ENCODE data around the gene AKR1C3. TPM values are rescaled to one million over a fixed set of nuclear protein-coding genes. Genes with fewer than 3 reads are reported as not detected.
"Not testable (repeated sequence)": the region's sequence is repeated elsewhere in the genome, so short reads cannot be mapped to it uniquely, and the experiment has no call there.

The AKR1C3 gene
- polyA plus RNA-seq, 3 donors from 2014 or later: 219 to 534 (median 321) TPM

DNA sequence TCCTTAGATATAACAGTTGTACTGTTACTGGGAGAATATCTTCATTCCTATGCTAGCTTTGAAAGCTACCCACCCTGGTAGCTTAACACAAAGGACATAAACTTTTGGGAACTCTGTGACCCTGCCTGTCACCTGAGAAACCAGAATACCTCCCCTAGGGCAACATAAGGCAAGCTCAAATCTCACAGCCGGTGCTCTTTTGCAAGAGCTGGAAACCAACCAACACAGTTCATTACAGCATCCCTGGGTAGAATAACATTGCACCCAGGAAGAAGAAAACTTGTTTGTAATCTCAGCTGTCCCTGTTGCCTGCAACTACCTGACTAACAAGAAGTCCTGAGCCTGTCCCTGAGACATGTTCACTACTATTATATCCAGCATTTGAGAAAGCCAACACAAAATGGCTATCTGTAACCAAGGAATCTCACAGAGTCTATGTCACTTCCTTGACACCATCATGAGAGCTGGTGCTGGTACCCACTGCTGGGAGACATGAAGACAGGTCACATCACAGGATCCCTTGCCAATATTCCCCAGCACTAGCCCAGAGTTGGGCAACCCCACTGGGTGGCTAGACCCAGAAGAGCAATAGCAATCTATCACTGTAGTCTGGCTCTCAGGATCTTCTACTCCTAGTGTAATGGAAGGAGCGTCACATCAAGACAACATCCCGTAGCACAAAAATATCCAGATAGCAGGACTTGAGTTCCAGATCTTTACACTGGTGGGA is 31.3 kb downstream of the AKR1C3 start:
- Mint-ChIP-seq H3K36me3 (peaks cover 13 to 28% (median 26%) of the 10 kb centered on the region in 3 donors), H3K4me1 (no peaks in the 10 kb centered on the region), H3K27me3 (ENCODE audit: low read depth in 3 of 3) (peaks cover 0 to 2% (median 2%) of the 10 kb centered on the region in 3 donors), H3K27ac (no peak overlapping the region), H3K4me3 (no peak overlapping the region), H3K9me3 (peaks cover 5 to 15% (median 8%) of the 10 kb centered on the region in 6 donors)
- DNase-seq: no peak

DNA sequence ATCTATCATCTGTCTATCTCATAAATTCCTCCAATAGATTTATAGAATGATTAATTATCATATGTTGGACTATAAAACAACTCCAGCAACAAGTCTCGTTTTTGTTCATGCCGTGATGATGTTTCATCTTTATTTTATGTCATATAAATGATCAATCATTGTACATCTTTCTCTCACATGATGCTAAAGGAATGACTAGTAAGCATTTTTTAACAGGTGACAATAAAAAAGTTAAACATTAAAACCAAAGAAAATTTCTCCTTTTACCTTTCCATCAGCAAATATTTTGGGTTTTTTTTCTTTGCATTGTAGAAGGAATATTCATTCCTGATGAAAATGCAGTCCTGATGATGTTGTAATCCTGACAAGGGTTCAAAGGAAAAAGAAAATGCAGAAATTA is 41.4 kb downstream of the AKR1C3 start:
- Mint-ChIP-seq H3K9me3 (peaks cover 14 to 39% (median 23%) of the 10 kb centered on the region in 6 donors), H3K4me3 (no peak overlapping the region), H3K27ac (no peak overlapping the region), H3K36me3 (peaks cover 10 to 31% (median 21%) of the 10 kb centered on the region in 3 donors), H3K4me1 (no peaks in the 10 kb centered on the region), H3K27me3 (ENCODE audit: low read depth in 3 of 3) (peaks cover 0 to 5% (median 3%) of the 10 kb centered on the region in 3 donors)
- DNase-seq: no peak

DNA sequence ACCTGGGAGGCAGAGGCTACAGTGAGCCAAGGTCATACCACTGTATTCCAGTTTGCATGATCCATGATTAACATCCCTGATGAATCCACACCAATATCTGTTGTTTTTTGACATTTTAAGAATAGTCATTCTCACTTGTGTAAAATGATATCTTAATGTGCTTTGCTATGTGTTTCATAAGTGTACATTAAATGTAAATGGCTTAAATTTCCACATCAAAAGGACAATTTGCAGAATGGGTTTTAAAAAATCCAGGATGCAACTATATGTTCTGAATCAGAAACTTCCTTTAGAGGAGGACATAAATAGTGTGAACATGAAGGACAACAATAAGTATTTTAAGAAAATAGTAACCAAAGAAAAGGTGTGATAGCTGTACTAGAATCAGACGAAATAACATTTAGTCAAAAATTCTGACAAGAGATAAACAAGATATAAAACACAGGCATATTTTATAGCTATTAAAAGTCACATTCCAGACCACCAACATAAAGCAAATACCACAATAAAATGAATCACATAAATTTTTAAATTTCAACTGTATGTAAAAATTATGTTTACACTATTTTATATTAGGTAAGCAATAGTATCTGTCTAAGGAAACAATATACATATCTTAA is 42.4 kb downstream of the AKR1C3 start:
- H3K27ac Mint-ChIP-seq: no peak overlapping the region
- peaks cover 0 to 5% (median 3%) of the 10 kb centered on the region in 3 donors for H3K27me3 Mint-ChIP-seq (ENCODE audit: low read depth in 3 of 3)
- H3K4me3 Mint-ChIP-seq: no peak overlapping the region
- H3K36me3 Mint-ChIP-seq: peaks cover 6 to 27% (median 21%) of the 10 kb centered on the region in 3 donors
- H3K4me1 Mint-ChIP-seq: no peaks in the 10 kb centered on the region
- peaks cover 14 to 40% (median 23%) of the 10 kb centered on the region in 6 donors for H3K9me3 Mint-ChIP-seq
- DNase-seq: no peak

DNA sequence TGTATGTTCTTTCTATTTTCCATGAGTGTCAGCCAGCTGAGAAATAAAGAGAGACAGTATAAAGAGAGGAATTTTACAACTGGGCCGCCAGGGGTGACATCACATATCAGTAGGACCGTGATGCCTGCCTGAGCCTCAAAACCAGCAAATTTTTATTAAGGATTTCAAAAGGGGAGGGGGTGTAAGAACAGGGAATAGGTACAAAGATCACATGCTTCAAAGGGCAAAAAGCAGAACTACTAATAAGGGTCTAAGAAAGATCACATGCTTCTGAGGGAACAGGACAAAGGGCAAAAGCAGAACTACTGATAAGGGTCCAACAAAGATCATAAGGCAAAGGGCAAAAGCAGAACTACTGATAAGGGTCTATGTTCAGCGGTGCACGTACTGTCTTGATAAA is 43.5 kb downstream of the AKR1C3 start:
- DNase-seq; H3K27me3 Mint-ChIP-seq (ENCODE audit: low read depth in 3 of 3); H3K4me3 Mint-ChIP-seq; H3K27ac Mint-ChIP-seq; H3K4me1 Mint-ChIP-seq: not testable (repeated sequence)
- H3K36me3 Mint-ChIP-seq: peaks cover 6 to 23% (median 18%) of the 10 kb centered on the region in 3 donors
- H3K9me3 Mint-ChIP-seq: peaks cover 14 to 40% (median 23%) of the 10 kb centered on the region in 6 donors

DNA sequence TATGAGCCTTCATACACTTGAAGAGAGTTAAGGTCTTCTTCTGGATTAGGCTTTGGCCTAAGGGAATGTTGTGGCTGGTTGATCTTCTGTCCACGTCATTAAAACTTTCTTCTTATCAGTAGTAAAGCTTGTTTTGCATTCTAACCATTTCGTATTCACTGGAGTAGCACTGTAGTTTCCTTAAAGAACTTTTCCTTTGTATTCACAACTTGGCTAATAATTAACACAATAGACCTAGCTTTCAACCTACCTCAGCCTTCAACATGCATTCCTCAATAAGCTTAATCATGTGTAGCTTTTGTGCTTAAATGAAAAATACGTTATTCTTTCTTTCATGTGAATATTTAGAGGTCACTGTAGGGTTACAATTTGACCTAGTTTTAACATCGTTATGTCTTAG is 48.0 kb downstream of the AKR1C3 start:
- DNase-seq: no peak
- Mint-ChIP-seq H3K4me3 (no peak overlapping the region), H3K4me1 (no peaks in the 10 kb centered on the region), H3K9me3 (peaks cover 8 to 27% (median 12%) of the 10 kb centered on the region in 6 donors), H3K27ac (no peak overlapping the region), H3K27me3 (ENCODE audit: low read depth in 3 of 3) (peaks cover 0 to 3% (median 2%) of the 10 kb centered on the region in 3 donors), H3K36me3 (peaks cover 3 to 15% (median 9%) of the 10 kb centered on the region in 3 donors)

DNA sequence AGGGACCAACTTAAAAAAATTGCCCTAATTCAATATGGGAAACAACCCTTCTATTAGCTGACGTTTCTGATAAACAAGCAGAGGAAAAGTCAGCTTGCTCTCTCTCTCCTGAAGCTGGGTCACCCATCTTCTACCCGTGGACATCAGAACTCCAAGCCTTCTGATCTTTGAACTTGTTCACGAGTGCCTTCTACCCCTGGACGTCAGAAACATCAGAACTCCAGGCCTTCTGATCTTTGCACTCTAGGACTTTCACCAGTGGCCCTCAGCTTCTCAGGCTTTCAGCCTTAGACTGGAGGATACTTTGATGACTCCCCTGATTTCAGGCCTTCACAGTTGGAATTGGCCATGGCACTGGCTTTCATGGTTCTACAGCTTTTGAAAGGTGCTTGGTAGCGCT is 48.9 kb downstream of the AKR1C3 start:
- no peak overlapping the region for H3K4me3 Mint-ChIP-seq
- DNase-seq: no peak

DNA sequence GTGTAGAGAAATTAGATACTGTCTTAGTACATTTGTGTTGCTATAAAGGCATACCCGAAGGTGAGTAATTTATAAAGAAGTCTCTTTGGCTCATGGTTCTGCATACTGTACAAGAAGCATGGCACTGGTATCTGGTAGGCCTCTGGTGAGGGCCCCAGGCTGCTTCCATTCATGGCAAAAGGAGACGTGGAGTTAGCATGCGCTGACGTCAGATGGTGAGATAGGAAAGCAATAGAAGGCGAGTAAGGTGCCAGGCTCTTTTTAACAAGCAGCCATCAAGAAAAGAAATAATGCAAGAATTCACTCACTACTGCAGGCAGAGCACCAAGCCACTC is 52.7 kb downstream of the AKR1C3 start:
- no peak overlapping the region for H3K4me3 Mint-ChIP-seq

More for the DNA sequence above, 48.9 kb downstream of the AKR1C3 start:
- H3K4me1 Mint-ChIP-seq: no peaks in the 10 kb centered on the region
- peaks cover 0 to 3% (median 2%) of the 10 kb centered on the region in 3 donors for H3K27me3 Mint-ChIP-seq (ENCODE audit: low read depth in 3 of 3)
- no peak overlapping the region for H3K27ac Mint-ChIP-seq
- peaks cover 0 to 18% (median 4%) of the 10 kb centered on the region in 6 donors for H3K9me3 Mint-ChIP-seq
- H3K36me3 Mint-ChIP-seq: peaks cover 0 to 7% (median 3%) of the 10 kb centered on the region in 3 donors

DNA sequence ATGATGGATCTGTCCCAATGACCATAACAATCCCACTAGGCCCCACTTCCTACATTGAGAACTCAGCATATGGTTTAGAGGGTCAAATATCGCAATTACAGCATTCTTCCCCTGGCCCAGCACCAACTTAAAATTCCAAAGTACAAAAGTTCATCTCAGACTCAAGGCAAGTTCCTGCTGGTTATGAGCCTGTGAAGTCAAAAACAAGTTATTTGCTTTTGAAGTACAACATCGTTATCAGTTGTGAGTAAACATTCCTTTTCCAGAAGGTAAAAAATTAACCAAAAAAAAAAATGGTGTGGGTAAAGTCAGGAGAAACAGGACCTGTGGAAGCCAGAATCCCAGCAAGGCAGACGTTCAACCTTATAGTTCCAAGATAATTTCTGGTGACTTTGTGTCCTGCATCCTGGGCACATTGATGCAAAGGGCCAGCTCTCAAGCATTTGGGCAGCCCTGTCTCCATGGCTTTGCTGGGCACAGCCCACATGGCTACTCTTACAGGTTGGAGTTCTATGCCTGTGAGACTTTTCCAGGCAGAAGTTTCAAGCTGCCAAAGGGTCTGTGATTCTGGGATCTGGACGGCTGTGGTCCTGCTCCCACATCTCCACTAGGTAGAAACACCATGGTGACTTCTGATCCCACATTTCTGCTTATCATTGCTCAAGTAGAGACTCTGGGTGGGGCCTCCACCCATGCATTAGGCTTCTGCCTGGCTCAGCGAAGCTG is 53.2 kb downstream of the AKR1C3 start:
- Mint-ChIP-seq H3K36me3 (peaks cover 0 to 8% (median 0%) of the 10 kb centered on the region in 3 donors), H3K27ac (no peak overlapping the region), H3K27me3 (ENCODE audit: low read depth in 3 of 3) (no peaks in the 10 kb centered on the region), H3K9me3 (peaks cover 0 to 7% (median 2%) of the 10 kb centered on the region in 6 donors), H3K4me3 (no peak overlapping the region), H3K4me1 (no peaks in the 10 kb centered on the region)
- DNase-seq: no peak

More for the DNA sequence above, 52.7 kb downstream of the AKR1C3 start:
- no peaks in the 10 kb centered on the region for H3K4me1 Mint-ChIP-seq
- H3K27ac Mint-ChIP-seq: no peak overlapping the region
- no peak for DNase-seq
- no peaks in the 10 kb centered on the region for H3K27me3 Mint-ChIP-seq (ENCODE audit: low read depth in 3 of 3)
- H3K9me3 Mint-ChIP-seq: peaks cover 0 to 7% (median 2%) of the 10 kb centered on the region in 6 donors
- peaks cover 0 to 8% (median 0%) of the 10 kb centered on the region in 3 donors for H3K36me3 Mint-ChIP-seq

DNA sequence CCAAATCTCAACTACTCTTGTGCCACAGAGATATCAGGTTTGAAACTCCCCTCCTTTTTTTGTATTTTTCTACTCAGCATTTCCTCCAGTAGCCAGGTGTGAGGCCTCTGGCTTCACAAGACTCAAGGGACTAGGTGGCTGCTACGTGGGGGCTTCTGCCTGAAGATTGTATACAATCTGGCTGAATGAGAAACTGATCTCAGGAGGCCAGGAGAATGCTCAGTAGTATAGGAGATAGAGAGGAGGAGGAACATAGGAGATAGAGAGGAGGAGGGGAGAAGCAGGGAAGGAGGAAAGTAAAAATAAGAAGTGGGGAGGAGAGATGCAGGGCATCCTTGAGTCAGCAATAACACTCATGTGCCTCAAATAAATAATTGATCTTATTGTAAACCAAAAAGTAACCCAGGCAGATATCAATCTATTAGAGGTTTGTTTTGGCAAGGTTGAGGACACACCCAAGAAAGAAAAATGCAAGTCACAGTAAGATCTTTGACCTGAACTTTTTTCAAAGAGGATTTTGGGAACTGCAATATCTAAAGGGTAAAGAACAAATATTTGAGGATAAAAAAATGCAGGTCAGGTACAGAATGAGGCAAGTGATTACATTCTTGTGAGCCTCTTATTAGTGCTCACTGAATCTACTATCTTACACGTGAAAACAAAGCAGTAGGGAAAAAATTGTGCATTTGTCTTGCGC is 53.9 kb downstream of the AKR1C3 start:
- Mint-ChIP-seq H3K4me1 (no peaks in the 10 kb centered on the region), H3K27ac (no peak overlapping the region), H3K4me3 (no peak overlapping the region), H3K27me3 (ENCODE audit: low read depth in 3 of 3) (no peaks in the 10 kb centered on the region), H3K9me3 (peaks cover 0 to 7% (median 2%) of the 10 kb centered on the region in 6 donors), H3K36me3 (peaks cover 0 to 12% (median 2%) of the 10 kb centered on the region in 3 donors)
- DNase-seq: no peak

DNA sequence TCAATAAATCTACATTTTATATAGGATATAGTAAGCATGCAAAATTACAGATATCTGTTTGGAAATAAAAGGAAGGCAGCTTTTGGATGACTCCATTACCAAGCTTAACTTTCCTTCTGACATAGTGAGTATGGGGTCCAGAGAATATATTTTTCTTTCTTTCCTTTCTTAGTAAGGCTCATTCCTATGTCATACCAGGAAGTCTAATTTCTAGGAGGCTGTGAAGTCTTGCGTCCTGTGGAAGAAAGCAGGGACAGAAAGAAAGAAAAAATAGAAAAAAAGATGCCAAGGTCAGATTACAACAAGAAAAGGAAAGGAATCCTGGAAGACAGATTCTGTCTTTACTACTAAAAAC is 54.4 kb downstream of the AKR1C3 start:
- Mint-ChIP-seq H3K27me3 (ENCODE audit: low read depth in 3 of 3) (no peaks in the 10 kb centered on the region), H3K4me1 (no peaks in the 10 kb centered on the region), H3K36me3 (peaks cover 5 to 16% (median 6%) of the 10 kb centered on the region in 3 donors), H3K9me3 (peaks cover 0 to 7% (median 2%) of the 10 kb centered on the region in 6 donors), H3K4me3 (no peak overlapping the region), H3K27ac (no peak overlapping the region)
- DNase-seq: no peak

DNA sequence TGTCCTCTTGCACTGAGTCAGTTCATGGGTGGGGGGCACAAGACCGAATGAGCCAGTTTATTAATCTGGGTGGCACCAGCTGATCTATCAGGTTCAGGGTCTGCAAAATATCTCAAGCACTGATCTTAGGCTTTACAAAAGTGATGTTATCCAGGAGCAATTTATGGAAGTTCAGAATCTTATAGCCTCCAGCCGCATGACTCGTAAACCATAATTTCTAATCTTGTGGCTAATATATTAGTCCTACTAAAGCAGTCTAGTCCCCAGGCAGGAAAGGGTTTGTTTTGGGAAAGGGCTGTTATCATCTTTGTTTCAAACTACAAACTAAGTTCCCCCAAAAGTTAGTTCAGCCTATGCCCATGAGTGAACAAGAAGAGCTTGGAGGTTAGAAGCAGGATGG is 56.9 kb downstream of the AKR1C3 start:
- no peak for DNase-seq
- Mint-ChIP-seq H3K36me3 (peaks cover 14 to 23% (median 16%) of the 10 kb centered on the region in 3 donors), H3K4me1 (no peaks in the 10 kb centered on the region), H3K27ac (no peak overlapping the region), H3K4me3 (no peak overlapping the region), H3K27me3 (ENCODE audit: low read depth in 3 of 3) (no peaks in the 10 kb centered on the region), H3K9me3 (peaks cover 0 to 7% (median 2%) of the 10 kb centered on the region in 6 donors)

DNA sequence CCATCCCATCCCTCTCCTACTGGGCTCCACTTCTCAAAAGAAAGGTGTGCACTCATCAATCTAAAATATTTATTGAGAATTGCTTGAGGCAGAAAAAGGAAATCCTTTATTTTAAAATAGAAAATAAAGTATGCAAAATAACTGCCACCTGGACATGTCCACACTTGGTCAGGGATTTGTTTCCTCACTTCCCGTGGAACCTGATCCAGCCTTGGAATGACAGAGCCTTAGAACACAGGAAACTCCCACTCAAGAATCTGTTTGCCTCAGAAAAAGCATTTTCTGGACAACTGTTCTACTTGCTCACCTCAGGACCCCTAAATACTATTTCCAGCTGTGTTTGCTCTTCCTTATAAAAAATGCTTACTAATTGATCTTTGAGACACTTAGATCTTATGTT is 61.7 kb downstream of the AKR1C3 start:
- Mint-ChIP-seq H3K4me1 (no peaks in the 10 kb centered on the region), H3K9me3 (peaks cover 0 to 1% (median 0%) of the 10 kb centered on the region in 6 donors)

More for the DNA sequence above, 61.7 kb downstream of the AKR1C3 start:
- DNase-seq: no peak
- Mint-ChIP-seq H3K27me3 (ENCODE audit: low read depth in 3 of 3) (peaks cover 0 to 4% (median 0%) of the 10 kb centered on the region in 3 donors), H3K27ac (no peak overlapping the region), H3K36me3 (peaks cover 27 to 40% (median 38%) of the 10 kb centered on the region in 3 donors), H3K4me3 (no peak overlapping the region)
